Occipital lobe (tissue), 2 donors: ENCODE data around the gene BPIFB1. TPM values are rescaled to one million over a fixed set of nuclear protein-coding genes. Genes with fewer than 3 reads are reported as not detected.

Experiments used
- DNase-seq: peaks from one replicate; lab custom pipeline; 2025; lab: John Stamatoyannopoulos, UW
- total RNA-seq: library from RNA; depleted of rRNA; stranded (reverse); fragments of >200 nt; gene quantifications from one replicate; pipeline ENCODE4 v1.2.3, GENCODE V29; 2014

BPIFB1 gene
- total RNA-seq, 1 donor from 2014 or later, result not detected

DNA sequence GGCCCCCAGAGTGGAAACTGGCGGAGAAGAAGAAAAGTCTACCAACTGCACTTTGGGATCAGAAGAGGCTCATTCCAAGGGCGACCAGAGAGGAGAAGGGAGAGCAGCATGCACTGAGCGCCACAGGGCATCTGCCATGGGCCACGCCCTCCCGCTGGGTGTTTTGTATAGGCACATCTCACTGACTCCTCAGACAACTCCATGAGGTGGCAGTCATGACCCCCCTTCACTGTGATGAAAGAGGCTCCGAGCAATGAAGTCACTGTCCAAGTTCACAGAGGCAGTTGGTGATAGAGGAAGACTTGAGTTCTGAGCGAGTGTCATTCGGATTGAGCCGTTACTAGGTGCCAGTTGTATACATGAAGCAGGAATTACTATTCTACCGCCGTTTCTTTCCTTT, 15.4 kb downstream of the BPIFB1 start:
- DNase-seq, result no peak

DNA sequence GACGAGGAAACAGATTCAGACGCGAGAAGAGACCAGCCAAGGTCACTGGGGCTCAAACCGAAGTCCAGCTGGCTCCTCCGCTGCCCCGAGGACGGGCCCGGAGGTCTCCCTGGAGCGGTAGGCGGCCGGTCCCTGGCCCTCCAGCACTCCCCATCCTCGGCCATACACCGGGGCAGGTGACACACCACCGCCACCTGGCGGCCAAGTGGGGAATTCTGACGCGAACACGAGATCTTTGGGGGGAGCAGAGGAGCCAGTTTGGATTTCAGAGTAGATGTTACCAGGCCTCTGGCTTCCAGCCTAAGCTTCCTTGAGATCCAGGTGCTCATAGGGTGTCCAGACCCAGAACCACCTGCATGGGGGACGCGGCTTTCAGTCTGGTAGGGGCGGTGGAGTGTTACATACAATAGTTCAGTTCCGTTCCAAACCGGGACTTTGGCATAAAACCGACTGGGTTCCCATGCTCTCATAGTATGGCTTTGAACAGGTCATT, 16.1 kb downstream of the BPIFB1 start:
- peak; percentile 19 for DNase-seq

DNA sequence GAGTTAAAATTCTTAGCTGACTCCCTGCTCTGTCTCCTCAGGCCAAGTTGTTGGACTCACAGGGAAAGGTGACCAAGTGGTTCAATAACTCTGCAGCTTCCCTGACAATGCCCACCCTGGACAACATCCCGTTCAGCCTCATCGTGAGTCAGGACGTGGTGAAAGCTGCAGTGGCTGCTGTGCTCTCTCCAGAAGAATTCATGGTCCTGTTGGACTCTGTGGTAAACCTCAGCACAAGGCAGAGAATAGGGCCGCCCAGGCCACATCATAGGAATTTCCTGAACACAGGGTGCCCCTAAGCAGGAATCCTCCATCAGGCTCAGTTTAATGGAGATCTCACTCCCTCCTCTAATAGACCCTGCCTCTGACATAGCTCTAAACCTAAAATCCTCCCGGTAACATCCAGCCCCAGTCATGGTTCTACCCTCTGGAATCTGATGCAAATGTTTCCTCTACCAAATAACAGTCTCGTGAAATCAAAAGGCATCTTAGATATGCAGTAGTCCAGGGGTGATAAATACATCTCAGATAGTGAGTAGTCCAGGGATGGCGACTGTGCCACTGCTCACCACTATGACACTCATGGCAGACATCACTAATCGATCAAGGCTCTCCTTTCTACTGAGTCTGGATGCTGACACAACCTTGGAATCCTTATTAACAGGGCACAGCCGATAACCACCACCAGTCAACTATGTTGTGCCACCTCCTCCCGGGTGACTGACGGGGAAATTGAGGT, 18.3 kb downstream of the BPIFB1 start:
- DNase-seq, result no peak

DNA sequence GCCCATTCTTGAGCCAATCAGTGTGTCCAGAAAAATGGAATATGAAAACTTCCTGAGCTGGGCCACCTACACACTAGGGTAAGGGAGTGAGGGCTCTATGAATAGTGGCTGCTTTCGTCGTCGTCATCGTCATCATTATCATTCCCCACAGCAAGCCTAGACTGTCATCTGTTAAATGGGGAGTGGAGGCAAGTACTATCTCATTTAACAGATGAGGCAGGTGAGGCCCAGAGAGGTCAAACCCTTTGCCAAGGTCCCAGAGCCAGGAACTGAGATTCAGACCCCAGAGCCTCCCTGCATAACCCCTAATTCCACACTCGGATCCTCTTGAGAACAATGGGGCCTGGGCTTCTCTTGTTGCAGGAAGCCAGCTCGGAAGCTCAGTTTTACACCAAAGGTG, 20.6 kb downstream of the BPIFB1 start:
- no peak for DNase-seq

DNA sequence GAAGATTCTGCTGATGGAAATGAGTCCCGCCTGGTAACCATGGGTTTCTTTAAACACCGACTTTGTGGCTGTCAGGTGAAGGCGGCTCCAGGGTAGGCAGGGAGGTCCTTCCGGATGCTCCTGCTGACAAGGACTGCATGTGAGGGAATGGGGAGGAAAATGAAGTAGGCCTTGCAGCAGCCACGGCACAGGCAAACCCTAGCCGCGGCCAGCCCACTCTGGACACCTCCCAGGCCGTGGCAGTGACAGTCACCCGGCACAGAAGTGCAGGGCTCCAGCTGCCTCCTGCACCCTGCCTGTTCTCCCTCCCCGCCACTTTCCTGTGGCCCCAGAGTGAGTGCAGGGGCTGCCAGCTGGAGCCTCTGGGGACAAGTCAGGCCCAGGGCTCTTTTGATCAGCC, 21.0 kb downstream of the BPIFB1 start:
- DNase-seq, result no peak

DNA sequence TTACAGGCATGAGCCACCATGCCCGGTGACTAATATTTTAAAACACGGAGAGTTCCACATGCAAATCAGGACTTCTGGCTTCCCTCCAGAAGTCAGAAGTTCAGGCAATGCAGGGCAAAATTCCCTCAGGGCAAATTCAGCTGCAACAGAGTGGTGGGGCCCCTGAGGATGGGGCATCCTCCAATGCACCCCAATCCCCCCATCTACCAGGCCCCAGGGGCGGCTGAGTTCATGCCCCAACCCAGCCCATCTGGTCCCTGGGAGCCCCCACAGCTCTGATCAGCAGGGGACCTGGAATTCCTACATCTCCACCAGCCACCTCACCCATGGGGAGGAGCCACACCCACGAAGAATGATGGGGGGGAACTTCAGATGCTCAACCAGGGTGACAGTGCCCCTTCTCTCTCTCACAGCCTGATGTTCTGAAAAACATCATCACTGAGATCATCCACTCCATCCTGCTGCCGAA, 22.6 kb downstream of the BPIFB1 start:
- no peak for DNase-seq

DNA sequence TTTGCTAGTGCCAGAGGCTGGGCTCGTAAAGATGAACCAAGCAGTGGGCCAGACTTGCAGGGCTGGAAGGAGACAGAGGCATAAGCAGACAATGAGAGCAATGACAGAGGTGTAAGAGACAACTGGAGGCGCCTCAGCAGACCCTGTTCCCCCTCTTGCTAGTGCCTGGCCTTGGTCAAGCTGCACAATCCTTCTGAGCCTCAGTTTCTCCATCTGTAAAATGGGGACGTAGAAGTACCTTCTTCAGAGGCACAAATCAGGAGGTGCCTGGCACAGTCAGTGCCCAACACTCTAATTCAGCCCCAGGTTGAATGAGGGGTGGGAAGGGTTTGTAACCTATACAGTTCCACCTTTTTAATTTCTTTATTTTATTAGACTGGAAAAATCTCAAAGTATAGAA, 23.2 kb downstream of the BPIFB1 start:
- no peak for DNase-seq

DNA sequence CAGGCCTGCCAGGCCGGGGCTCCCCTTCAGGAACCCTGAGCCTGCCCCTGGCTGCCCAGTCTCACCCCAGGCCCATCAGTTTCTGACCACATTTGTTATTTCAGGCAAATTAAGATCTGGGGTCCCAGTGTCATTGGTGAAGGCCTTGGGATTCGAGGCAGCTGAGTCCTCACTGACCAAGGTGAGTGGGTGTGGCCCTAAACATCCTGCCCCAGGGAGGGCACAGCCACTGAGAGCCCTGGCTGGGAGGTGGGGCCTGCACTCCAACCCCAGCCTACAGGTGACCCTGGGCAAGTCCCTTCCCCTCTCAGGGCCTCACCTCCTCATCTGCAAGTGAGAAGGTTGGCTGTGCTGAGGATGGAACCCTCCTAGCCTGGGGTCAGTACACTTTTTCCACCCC, 23.8 kb downstream of the BPIFB1 start:
- DNase-seq, result no peak

DNA sequence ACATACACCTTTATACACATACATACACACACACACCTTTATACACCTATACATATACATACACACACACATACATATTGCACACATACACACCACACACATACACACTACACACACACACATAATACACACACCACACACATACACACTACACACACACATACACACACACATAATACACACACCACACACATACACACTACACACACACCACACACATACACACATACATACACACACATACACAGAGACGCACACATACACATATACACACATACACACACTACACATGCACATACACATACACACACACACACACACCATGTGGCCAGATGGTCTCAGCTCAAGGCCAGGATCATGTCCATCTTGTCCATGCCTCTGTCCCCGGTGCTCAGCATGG, 25.7 kb downstream of the BPIFB1 start:
- no peak for DNase-seq

DNA sequence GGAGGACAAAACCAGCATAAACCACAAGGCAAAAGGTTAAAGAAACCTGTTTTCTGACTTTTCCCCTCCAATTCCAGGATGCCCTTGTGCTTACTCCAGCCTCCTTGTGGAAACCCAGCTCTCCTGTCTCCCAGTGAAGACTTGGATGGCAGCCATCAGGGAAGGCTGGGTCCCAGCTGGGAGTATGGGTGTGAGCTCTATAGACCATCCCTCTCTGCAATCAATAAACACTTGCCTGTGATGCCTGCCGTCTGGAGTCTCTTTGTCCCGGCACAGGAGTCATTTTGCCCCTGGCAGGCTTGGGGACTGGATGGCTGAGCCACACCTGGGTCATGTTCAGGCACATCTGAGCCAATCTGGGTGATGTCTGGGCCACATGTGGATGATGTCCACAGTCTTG, 26.6 kb downstream of the BPIFB1 start:
- DNase-seq, result no peak

DNA sequence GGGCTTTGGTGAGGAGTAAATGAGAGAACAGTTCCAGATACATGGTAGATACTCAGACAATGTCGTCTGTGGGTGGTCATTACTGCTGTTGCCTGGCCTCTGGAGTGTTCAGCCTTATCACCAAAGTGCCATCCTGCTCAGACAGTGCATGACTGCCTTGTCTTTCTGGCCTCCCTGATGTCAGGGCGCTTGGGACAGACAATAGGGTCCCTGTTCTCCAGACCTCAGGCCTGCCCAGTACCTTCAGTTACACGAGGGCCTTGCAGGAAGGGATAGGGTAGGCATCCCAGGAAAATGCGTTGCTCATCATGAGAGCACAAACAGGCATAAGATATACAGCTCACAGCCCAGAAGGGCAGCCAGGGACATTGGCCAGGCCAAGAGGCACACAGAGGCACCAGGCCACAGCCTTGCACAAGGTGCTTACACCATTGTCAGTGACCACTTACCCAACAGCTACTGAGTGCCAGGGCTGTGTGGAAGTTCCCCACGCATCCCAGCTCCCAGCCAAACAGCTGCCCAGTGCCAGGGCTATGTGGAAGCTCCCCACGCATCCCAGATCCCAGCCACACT, 27.4 kb downstream of the BPIFB1 start:
- DNase-seq, result no peak

DNA sequence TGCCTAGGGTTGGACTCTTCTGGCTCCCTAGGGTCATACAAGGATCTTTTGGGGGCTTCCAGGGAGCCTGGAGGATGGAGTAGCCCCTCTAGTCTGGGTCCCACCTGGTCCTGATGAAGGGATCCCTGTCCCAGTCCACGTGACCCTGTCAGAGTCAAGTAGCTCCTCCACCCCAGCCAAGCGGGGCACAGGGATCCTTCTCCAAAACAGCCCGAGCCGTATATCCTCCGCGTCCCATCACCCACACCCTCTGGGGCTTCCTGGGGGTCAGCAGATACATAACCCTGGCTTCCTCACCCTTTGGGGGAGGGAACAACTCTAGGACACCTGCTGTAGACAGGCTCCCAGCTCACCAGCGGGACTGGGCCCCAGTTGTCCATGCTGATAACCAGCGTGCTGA, 28.0 kb downstream of the BPIFB1 start:
- DNase-seq, result no peak

DNA sequence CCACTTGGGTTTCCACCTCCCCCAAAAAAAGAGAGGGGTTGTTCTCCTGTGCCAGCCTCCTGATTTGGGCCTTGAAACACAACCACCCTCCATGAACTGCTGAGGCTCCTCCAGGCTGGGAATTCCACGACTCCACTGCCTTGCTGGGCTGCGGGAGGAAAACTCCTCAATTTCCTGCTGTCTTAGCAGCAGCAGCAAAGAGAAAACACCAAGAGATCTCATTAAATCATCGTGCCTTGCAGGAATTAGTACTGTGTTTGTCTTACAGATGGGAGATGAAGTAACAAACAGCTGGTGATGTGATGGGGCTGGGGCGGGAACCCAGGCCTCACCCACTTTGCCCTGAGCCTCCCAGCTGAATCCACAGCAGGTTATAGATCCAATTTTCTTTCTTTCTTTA, 29.0 kb downstream of the BPIFB1 start:
- no peak for DNase-seq

DNA sequence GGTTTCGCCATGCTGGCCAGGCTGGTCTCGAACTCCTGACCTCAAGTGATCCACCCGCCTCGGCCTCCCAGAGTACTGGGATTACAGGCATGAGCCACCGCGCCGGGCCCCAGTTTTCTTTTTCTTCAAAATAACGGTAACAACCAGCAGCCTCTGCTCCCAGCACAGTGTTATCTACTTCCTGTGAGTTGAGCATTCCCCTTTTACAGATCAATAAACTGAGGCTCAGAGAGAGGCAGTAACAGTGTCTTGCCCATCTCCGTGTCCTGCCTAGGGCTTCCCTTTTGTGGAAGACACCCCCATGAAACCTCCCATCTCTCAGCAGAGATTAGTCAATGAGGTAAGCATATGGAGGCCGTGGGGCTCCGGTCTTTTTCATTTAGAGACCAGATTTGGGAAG, 29.6 kb downstream of the BPIFB1 start:
- no peak for DNase-seq

DNA sequence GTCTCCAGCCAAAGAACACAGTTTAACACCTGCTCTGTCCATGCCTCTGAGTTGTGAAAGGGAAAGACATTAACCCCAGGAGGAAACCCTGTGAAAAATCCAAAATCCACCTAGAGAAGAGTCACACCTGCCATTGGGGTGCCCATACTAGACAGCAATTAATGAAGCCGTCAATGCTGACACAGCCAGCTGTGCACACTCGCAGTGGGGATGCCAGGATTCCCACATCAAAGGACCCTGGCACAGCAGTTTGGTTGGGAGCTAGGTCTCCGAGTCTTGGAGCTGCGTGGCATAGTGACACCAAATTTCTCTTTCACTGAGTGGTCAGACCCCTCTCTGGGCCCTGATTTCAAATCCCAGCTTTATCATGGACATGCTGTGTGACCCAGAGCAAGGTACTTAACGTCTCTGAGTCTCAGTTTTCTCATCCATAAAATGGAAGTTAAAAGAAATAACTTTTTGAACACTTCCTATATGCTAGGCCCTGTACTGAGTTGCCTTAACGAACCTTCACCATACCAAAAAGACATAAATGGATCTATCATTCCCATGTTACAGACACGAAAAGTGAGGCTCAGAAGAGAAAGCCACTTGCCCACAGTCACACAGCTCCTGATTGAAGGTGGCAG, 30.8 kb downstream of the BPIFB1 start:
- no peak for DNase-seq

DNA sequence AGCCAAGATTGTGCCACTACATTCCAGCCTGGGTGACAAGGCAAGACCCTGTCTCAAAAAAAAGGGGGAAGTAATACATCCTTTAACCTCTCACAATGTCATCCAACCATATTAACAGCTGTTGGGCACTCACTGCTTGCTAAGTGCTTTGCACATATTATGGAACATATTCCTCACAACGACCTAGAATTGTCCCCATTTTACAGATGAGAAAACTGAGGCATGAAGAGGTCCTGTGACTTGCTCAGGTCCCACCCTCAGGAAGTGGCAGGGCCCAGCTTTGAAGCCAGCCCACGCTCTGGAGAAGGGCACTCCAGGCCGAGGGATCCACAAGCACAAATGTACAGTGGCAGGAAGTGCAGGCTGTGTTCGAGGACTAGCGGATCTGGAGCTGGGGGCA, 33.3 kb downstream of the BPIFB1 start:
- no peak for DNase-seq

DNA sequence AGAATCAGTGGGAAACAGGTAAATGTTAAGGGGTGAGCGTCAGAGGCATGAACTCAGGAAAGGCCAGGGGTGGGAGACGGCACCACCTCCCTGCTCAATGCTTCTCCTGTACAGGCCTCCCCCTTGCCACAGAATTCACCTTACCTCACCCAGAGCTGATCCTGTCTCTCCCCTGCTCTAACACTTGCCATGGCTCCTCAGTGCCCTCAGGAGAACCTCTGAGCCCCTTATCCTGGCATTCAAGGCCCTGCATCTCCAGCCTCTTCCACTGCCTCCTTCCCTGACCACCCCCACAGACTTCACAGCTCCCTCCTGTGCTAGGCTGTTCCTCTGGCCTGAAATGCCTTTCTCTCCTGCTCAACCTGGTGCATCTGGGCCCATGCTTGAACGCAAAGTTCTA, 33.9 kb downstream of the BPIFB1 start:
- no peak for DNase-seq

DNA sequence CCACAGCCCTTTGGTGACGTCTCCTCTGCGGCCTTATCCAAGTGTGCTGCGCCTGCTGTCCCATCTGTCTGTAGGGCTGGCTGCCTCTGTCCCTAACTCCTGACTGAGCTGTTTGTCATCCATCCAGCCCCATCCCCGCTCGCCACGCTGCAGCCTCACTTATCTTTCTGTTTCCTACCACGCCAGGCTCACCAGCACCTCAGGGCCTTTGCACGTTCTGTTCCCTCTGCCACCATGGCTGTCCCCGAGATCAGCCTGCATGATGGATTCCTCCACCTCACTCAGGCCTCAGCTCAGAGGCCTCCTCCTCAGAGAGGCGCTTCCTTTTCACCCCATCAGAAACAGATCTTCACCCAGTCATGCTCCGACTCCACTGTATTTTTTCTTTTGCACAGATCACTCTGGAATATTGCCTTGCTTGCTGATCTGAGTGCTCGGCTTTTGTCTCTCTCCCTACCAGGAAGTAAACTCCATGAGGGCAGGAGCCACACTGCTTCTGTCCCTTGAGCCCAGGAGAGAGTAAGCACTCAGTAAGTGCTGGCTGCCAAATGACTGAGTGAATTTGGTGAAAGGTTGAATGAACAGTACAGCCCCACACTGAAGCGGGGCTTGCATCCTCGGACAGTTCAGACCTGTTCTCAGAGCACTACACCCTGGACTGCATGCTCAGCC, 34.5 kb downstream of the BPIFB1 start:
- DNase-seq, result no peak

DNA sequence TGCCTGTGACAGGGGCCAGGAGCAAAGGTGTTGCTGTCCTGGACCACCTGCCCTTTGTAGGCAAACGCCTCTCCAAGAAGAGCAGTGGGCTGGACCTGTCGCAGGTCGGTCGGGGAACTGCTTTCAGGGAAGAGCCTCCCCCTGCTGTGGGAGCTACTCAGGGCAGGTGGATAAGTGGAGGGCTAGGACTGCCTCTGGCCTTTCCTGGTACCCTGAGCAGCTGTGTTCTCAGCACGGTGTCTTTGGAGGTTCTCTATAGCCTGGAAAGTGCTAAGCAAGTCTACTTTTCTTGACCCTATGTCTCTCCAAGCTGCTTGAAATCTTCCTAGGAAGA, 35.0 kb downstream of the BPIFB1 start:
- DNase-seq, result no peak

DNA sequence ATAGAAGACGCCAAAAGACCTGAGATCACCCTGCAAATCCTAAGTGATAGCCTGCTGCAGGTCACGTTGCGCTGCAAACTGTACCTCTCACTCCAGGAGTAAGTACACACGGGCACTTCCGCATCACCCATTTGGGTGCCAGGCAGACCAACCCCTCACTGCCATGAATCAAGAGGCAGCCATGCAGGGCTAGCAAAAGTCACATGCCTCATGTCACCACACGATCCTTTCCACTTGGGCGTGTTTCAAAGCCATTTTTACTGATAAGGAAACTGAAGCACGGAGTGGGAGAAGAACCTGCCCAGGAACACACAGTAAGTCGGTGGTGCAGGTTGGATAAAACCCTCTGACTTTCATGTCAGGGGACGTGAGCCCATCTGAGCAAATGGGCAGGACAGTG, 37.0 kb downstream of the BPIFB1 start:
- DNase-seq, result no peak

DNA sequence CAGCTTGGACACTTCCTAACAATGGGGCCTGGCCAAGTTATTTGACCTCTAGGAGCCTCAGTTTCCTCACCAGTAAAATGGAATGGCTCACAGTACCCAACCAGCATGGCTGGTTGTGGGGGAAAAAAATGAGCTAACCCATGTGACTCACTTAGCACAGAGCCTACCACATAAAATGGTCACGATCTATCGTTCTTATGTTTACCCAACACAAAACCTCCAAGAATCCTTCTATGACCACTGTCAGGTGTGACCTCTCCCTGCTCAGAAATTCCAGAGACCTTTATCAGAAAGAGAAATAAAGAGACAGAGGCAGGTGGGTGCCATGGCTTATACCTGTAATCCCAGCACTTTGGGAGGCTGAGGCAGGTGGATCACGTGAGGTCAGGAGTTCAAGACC, 39.4 kb downstream of the BPIFB1 start:
- DNase-seq, result no peak

DNA sequence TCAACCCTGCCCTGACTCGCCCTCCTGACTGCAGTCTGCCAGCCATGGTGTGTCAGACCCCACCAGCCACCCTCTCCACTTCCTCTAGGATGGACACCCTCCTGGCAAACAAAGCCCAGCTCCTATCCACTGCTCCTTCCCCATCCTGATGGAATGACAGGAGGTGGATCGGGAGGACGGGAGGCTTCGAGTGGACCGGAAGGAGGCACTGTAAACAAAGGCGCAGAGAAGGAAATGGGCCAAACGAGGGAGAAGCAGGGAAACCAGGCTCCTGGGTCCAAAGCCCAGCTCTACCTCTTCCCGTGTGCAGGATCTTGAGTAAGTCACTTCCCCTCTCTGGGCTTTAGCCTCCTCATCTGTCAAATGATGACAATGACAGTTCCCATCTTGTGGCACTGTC, 40.2 kb downstream of the BPIFB1 start:
- no peak for DNase-seq
